HUES64 (cell line): ENCODE results near the gene CERS2.
A peak's percentile ranks its signal among the peaks of the same experiment; 100 is the strongest.

Experiments
- H3K27ac ChIP-seq: 2 replicates; pipeline ENCODE4 v1.7.0; 2013; ENCODE audit warnings: low read depth, low read length, inconsistent platforms
- H3K27me3 ChIP-seq: 2 replicates; pipeline ENCODE4 v1.6.1; 2013; ENCODE audit warnings: mild to moderate bottlenecking, low read length; ENCODE audit not compliant: insufficient read depth
- H3K36me3 ChIP-seq: 2 replicates; pipeline ENCODE4 v1.6.1; 2013; ENCODE audit warnings: mild to moderate bottlenecking, low read length; ENCODE audit not compliant: insufficient read depth
- H3K4me1 ChIP-seq: 2 replicates; pipeline ENCODE4 v1.6.1; 2013; ENCODE audit warnings: mild to moderate bottlenecking, low read length, moderate library complexity; ENCODE audit not compliant: insufficient read depth
- H3K4me3 ChIP-seq: 2 replicates; pipeline ENCODE4 v1.5.1; 2013; ENCODE audit warnings: mild to moderate bottlenecking, low read length, moderate library complexity
- H3K9ac ChIP-seq: 2 replicates; pipeline ENCODE4 v1.6.1; 2013; ENCODE audit warnings: mild to moderate bottlenecking, low read depth, low read length
- H3K9me3 ChIP-seq: 2 replicates; pipeline ENCODE4 v1.6.1; 2013; ENCODE audit warnings: low read depth, low read length; ENCODE audit not compliant: insufficient read depth
- WGBS: fragments of 150-250, 120-280 bp; methylation state at CpG from one replicate; pipeline ENCODE4 v1.1.7; 2013; ENCODE audit warnings: missing lambda C conversion rate; 5-methylcytosine and 5-hydroxymethylcytosine counted together

The CERS2 gene

GRCh38 chr1:151006327-151007052, 31.9 kb upstream of the CERS2 start, which contains the start of gene MINDY1:
Gene MINDY1 (minus strand): TSS chr1:151006902. CDS start chr1:151002617, 4,285 bp downstream.
- H3K4me3 ChIP-seq, result peak within 1 kb of the TSS; percentile 83
- peak within 1 kb of the TSS; percentile 68; the same call in 1 of the 2 replicates for H3K27ac ChIP-seq
- peaks cover 22% of the 10 kb centered on the region for H3K4me1 ChIP-seq
- peak within 1 kb of the TSS; percentile 62 for H3K9ac ChIP-seq
- no peaks in the 10 kb centered on the region for H3K9me3 ChIP-seq
- 13% methylated on average over 18 of the region's 18 CpGs for WGBS
- no peaks in the 10 kb centered on the region for H3K27me3 ChIP-seq
- no peaks in the 10 kb centered on the region for H3K36me3 ChIP-seq

GRCh38 chr1:151005729-151006319, 31.2 kb upstream of the CERS2 start:
- no peak overlapping the region for H3K9ac ChIP-seq

GRCh38 chr1:151003180-151003579, 28.5 kb upstream of the CERS2 start:
- H3K4me1 ChIP-seq, result peaks cover 19% of the 10 kb centered on the region
- no peaks in the 10 kb centered on the region for H3K9me3 ChIP-seq
- H3K36me3 ChIP-seq, result peaks cover 10% of the 10 kb centered on the region; the same call in 1 of the 2 replicates
- no peak overlapping the region for H3K27ac ChIP-seq
- no peak overlapping the region for H3K4me3 ChIP-seq
- no peak overlapping the region for H3K9ac ChIP-seq
- H3K27me3 ChIP-seq, result no peaks in the 10 kb centered on the region

More at GRCh38 chr1:151005729-151006319, 31.2 kb upstream of the CERS2 start:
- Histone ChIP-seq H3K27me3 (no peaks in the 10 kb centered on the region), H3K4me3 (peak overlapping the region; percentile 52), H3K36me3 (peaks cover 3% of the 10 kb centered on the region; the same call in 1 of the 2 replicates), H3K9me3 (no peaks in the 10 kb centered on the region), H3K4me1 (peaks cover 22% of the 10 kb centered on the region), H3K27ac (no peak overlapping the region)
- 80% methylated on average over 3 of the region's 4 CpGs for WGBS

GRCh38 chr1:151002611-151003010, 28.0 kb upstream of the CERS2 start:
- Histone ChIP-seq H3K4me1 (peaks cover 14% of the 10 kb centered on the region), H3K9me3 (no peaks in the 10 kb centered on the region), H3K27me3 (no peaks in the 10 kb centered on the region), H3K27ac (no peak overlapping the region), H3K4me3 (no peak overlapping the region), H3K9ac (no peak overlapping the region), H3K36me3 (peaks cover 10% of the 10 kb centered on the region; the same call in 1 of the 2 replicates)
- WGBS, result 81% methylated on average over 2 of the region's 2 CpGs

- Histone ChIP-seq H3K36me3 (peaks cover 10% of the 10 kb centered on the region; the same call in 1 of the 2 replicates), H3K27me3 (no peaks in the 10 kb centered on the region), H3K4me3 (no peak overlapping the region), H3K27ac (no peak overlapping the region), H3K4me1 (peaks cover 11% of the 10 kb centered on the region), H3K9ac (no peak overlapping the region), H3K9me3 (no peaks in the 10 kb centered on the region)
- 92% methylated on average over 3 of the region's 3 CpGs for WGBS
Observed at GRCh38 chr1:151002051-151002450, 27.4 kb upstream of the CERS2 start.

- H3K4me1 ChIP-seq, result peaks cover 9% of the 10 kb centered on the region
- H3K4me3 ChIP-seq, result no peak overlapping the region
- no peak overlapping the region for H3K27ac ChIP-seq
- no peaks in the 10 kb centered on the region for H3K27me3 ChIP-seq
- 85% methylated on average over 4 of the region's 4 CpGs for WGBS
- peaks cover 10% of the 10 kb centered on the region; the same call in 1 of the 2 replicates for H3K36me3 ChIP-seq
- no peaks in the 10 kb centered on the region for H3K9me3 ChIP-seq
- H3K9ac ChIP-seq, result no peak overlapping the region
Observed at GRCh38 chr1:151001602-151002001, 27.0 kb upstream of the CERS2 start.

- Histone ChIP-seq H3K27ac (no peak overlapping the region), H3K27me3 (no peaks in the 10 kb centered on the region), H3K4me3 (no peak overlapping the region), H3K4me1 (peaks cover 4% of the 10 kb centered on the region), H3K9me3 (no peaks in the 10 kb centered on the region), H3K9ac (no peak overlapping the region), H3K36me3 (peaks cover 10% of the 10 kb centered on the region; the same call in 1 of the 2 replicates)
- 97% methylated on average over 3 of the region's 3 CpGs for WGBS
Observed at GRCh38 chr1:151000408-151000807, 25.8 kb upstream of the CERS2 start.

- no peaks in the 10 kb centered on the region for H3K9me3 ChIP-seq
- H3K27ac ChIP-seq, result no peak overlapping the region
- H3K27me3 ChIP-seq, result no peaks in the 10 kb centered on the region
- 0 out of 2 replicates have a peak, but pooled peaks cover 3% of the 10 kb centered on the region for H3K4me1 ChIP-seq
- peaks cover 10% of the 10 kb centered on the region; the same call in 1 of the 2 replicates for H3K36me3 ChIP-seq
- no peak overlapping the region for H3K4me3 ChIP-seq
- WGBS, result 95% methylated on average over 2 of the region's 2 CpGs
- H3K9ac ChIP-seq, result no peak overlapping the region
Observed at GRCh38 chr1:150999926-151000325, 25.3 kb upstream of the CERS2 start.

- Histone ChIP-seq H3K36me3 (peaks cover 10% of the 10 kb centered on the region; the same call in 1 of the 2 replicates), H3K9me3 (no peaks in the 10 kb centered on the region), H3K27me3 (no peaks in the 10 kb centered on the region), H3K9ac (no peak overlapping the region), H3K27ac (no peak overlapping the region), H3K4me1 (0 out of 2 replicates have a peak, but pooled peaks cover 3% of the 10 kb centered on the region), H3K4me3 (no peak overlapping the region)
- 90% methylated on average over 17 of the region's 17 CpGs for WGBS
Observed at GRCh38 chr1:150999051-150999674, 24.5 kb upstream of the CERS2 start.

GRCh38 chr1:150997949-150998348, 23.3 kb upstream of the CERS2 start:
- H3K27me3 ChIP-seq, result no peaks in the 10 kb centered on the region
- H3K4me3 ChIP-seq, result no peak overlapping the region
- 0 out of 2 replicates have a peak, but pooled peaks cover 3% of the 10 kb centered on the region for H3K4me1 ChIP-seq
- no peaks in the 10 kb centered on the region for H3K9me3 ChIP-seq
- no peak overlapping the region for H3K27ac ChIP-seq
- peaks cover 10% of the 10 kb centered on the region; the same call in 1 of the 2 replicates for H3K36me3 ChIP-seq
- WGBS, result 91% methylated on average over 4 of the region's 5 CpGs
- no peak overlapping the region for H3K9ac ChIP-seq
